Putamen (tissue), 1 donor: ENCODE data around the gene SMARCB1.

ENCODE experiments used
- DNase-seq: peaks from one replicate; pipeline ENCODE4 v3.0.0-alpha.2; 2016; ENCODE audit warnings: low spot score

Gene SMARCB1

DNA sequence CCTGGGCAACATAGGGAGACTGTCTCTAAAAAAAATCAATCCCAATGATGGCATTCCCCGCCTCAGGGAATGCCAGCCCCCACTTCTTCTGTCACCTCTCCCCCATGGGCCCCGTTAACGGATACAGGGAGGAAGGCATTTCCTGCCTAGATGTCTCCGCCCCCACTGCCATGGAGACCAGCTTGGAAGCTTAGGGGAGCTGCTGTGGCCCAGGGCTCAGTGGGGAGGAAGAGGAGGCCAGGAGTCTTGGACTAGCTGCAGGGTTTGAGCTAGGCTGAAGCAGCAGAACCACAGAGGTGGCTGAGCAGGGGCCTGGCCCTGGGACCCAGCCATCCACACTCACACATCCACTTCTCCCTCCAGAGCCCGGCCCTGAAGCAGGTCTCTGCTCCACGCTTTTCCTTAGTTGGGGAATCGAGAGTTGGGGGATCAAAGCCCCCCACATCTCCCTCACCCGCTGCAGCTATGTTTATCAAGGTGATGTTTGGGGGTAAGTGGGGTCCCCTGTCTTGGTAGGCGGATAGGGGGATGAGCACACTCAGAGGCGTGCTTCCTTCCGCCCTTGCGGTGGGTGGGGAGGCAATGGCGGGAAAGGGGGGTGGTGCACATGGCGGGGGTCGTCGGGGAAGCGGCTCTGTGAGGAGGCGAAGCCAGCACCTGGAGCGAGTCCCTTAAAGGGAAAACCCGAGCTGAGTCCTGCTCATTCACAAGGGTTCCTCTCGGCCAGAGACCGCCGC lies 23.8 kb upstream of the SMARCB1 start, which contains the start of gene C22orf15:
C22orf15 (plus strand) TSS at position 149 of the 737 bp plus-strand sequence; CDS start at position 466, 317 bp downstream.
- no peak for DNase-seq

DNA sequence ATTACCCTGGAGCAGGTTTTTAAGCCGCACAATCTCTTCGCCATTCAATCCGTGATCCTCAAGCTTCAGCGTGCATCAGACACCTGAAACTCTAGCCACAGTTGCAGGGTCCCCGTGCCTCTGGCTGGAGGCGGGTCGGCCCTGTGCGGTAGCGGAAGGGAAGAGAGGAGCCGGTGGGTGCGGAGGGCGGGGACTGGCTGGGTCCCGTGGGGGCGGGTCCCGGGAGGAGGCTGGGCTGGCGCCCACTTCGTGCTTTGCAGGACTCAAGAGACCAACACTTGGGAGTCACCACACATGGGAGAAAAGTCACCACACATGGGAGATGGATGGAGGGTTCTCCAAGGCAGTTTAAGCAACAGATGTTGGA lies 23.2 kb upstream of the SMARCB1 start:
- no peak for DNase-seq

DNA sequence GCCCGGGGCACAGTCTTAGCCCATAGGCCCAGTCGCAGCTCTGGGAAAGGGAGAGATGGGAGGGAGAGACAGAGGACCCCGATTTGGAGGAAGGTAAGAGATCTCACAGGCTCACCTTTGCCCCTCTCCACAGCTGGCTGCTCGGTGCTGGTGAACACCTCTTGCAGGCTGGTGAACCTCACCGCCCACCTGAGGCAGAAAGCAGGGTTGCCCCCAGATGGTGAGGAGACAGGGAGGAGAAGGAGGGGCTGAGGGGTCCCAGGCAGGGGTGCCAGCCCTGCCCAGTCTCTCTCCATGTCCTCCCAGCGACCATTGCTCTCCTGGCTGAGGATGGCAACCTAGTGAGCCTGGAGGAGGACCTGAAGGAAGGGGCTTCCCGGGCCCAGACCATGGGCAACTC lies 22.8 kb upstream of the SMARCB1 start:
- no peak for DNase-seq

DNA sequence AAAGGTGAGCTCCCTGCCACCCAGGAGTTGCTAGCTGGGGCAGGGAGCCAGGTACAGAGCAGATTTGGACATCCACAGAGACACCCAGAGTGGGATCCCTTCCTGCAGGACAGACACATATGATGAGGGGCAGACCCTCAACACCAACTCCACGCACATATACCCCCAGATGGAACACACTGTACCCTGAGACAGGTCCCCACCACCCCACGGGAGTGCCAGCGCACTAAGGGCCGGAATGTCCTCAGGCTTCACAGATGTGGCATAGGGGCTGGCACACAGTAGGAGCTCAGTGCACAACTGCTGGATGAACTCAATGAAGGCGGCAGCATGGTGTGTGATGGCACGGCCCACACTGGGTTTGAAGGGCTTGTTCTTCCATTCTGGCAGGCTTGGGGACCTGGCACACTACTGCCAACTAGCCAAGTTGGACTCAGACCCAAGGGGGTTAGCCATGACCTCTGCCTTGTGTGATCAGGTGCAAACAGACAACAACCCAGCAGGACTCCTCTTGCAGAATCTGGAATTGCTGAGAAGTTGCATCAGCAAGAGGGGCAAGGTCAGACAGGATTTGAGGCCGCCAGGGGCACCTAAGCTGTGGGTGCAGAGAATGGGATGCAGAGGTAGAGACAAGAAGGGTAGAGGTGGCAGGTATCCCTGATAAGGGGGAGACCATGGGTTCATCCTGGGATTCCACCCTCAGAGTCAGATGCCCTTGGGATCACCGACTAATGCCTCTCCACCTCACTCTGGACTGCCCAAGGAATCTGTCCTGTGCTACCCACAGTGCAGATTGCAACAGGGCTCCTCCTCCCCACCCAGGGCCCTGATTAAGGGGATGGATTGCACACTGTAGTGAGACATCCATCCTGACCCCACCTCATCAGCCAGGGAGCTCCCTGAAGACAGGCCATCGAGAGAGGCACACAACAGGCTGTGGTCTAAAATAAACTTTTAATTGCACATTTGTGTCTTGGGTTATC lies 21.6 kb upstream of the SMARCB1 start:
- no peak for DNase-seq

DNA sequence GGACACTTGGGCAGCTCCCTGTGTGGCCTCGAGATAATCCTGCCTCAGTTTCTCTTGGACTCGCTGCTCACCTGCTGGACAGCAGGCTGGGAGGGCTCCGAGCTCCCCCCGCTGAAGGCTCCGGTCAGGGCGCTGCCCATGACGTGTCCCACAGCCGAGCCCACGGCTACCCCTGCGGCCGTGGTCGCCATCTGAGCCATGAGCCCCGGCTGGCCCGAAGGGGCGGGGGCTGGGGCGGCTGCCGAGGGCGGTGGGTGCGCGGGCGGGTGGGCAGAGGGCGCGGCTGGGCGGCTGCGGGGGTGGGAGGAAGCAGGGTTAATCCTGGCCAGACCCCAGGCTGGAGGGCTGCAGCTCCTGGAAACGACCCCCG lies 19.5 kb upstream of the SMARCB1 start:
- no peak for DNase-seq

DNA sequence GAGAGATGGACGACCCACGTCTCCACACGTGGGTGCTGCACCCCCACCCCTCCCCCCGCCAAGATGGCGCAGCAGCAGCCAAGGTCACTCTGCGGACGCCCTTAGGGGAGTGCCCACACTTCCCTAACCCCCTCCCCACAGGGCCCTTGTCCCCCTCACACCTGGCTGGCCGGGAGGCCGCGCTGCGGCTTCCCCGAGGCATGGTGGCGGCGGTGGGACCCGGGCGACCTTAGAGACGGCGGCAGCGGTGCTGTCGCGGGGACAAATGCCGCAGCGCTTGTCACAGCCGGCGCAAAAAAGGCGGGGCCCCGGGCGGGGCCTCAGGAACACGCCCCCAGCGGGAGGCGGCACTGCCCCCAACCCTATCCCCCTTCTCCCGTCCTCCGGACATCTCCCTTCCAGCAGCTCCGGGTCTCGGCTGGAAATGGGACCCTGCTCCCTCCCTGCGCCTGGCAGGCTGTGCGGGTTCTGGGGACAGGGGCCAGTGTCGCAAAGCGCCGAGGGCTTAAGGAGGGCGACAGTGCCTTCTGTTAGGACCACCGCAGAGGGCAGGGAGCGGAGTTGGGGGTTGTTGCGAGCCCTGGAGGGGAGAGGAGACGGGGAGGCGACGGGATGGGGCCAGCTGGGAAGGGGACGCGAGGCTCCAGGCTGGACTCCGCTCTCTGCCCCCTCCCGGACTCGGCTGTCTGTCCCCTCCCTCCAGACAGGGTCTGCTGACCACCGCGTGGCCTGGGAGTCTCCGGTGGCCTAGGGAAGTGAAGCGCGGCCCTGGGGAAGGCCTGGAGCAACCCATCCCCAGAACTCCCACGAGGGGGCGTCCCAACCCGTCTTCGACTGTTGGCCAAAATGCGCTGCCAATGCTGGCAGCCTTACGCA lies 18.9 kb upstream of the SMARCB1 start, which contains the start of gene CHCHD10:
CHCHD10 (minus strand) TSS at position 300 of the 876 bp plus-strand sequence; CDS start at position 202, 98 bp downstream.
- peak; percentile 83 for DNase-seq

DNA sequence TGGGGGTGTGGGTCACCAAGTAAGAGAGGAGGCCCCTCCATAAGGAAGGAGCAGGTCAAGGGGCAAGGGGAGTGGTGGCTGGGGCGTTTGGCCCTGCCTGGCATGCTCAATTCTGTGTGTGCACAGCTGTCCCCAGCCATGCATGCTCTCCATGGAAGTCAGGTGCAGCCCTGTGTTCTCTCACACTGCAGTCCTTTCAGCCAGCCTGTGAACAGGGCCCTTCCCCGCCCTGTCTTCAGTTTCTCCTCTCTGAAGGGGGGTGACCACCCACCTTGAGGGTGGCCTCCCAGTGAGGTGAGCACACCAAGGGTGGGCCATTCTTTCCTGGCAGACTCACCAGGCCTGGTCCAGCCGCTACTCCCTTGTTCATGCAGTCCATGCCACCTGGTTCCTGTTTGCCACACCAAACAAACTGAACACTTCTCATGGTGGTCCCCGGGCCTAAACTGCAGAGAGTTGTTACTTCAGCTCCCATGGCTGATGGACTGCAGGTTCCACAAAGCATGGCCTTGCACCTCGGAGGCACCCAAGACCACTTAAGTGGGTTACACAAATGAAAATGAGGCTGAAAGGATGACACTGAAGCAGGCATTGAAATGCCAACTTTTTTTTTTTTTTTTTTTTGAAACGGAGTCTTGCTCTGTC lies 17.3 kb upstream of the SMARCB1 start:
- no peak for DNase-seq

DNA sequence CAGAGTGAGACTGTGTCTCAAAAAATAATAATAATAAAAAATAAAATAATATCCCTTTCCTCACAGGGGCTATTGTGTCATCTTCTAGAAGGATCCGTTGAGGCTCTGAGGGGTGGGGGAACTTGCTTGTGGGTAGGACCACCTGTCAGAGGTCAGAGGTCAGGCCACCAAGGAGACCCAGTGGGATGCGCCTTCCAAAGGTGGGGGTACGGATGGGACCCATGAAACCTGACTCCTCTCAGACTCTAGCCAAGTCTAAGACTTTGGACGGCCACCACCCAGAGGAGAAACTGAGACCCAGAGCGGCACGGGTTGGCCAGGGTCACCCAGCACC lies 14.5 kb upstream of the SMARCB1 start:
- DNase-seq: no peak

DNA sequence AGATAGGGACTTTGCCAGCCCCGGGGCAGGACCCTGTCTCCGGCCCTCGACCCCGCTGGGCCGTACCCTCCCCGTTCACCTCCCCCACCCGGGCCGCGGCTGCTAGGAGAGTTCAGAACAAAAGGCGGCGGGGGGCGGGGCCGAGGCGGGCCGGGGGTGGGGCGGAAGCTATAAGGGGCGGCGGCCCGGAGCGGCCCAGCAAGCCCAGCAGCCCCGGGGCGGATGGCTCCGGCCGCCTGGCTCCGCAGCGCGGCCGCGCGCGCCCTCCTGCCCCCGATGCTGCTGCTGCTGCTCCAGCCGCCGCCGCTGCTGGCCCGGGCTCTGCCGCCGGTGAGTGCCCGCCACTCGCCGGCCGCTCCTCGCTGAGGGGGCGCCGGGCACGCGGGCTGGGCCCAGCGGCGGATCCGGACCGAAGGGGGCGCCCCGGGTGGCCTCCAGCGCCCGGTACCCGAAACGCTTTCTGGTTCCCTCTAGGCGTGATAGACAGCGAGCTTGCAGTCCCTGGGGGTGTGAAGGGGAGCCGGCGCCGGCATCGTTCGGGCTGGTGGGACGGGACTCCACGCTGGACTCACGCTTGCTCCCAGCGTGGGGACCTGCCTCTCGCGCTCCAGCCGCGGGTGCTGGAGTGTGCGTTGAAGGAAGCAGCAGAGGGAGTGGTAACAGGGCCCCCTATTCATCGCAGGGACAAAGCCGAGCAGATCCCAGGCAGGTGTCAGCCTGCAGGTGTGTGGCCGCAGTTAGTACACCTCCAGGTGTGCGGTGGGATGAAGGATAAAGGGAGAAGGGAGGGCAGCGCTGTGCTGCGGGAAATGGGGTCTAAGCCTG lies 13.9 kb upstream of the SMARCB1 start, which contains the start of gene MMP11:
MMP11 (plus strand) TSS at position 201 of the 825 bp plus-strand sequence; CDS start at position 223, 22 bp downstream.
- DNase-seq: no peak

DNA sequence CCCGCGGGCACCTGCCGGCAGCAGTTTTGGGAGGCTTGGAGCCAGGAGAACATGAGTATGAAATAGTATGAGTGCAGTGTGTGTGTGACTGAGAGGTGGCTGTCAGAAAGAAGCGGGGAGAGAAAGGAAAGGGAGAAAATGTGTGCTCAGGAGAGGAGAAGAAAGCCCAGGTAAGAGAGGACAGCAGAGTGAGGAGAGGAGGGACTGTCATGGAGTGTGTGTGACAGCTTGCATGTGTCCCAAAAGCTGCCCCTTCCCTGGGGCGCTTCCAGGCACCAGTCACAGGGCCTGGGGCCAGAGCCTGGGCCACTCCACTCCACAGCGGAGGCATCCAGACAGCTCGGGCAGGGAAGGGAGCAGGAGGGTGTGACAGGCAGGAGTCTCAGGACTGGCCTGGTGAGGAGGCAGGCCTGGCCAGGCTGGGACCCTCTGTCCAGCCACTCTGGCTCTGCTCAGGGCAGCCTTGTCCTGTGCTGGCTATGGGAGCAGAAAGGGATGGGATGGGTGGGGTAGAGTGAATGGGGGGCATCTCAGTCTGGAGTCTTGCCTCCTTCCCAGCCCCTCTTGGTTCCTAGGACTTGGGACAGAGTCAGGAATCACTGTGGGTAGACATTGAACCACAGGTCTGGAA lies 13.2 kb upstream of the SMARCB1 start:
- no peak for DNase-seq

DNA sequence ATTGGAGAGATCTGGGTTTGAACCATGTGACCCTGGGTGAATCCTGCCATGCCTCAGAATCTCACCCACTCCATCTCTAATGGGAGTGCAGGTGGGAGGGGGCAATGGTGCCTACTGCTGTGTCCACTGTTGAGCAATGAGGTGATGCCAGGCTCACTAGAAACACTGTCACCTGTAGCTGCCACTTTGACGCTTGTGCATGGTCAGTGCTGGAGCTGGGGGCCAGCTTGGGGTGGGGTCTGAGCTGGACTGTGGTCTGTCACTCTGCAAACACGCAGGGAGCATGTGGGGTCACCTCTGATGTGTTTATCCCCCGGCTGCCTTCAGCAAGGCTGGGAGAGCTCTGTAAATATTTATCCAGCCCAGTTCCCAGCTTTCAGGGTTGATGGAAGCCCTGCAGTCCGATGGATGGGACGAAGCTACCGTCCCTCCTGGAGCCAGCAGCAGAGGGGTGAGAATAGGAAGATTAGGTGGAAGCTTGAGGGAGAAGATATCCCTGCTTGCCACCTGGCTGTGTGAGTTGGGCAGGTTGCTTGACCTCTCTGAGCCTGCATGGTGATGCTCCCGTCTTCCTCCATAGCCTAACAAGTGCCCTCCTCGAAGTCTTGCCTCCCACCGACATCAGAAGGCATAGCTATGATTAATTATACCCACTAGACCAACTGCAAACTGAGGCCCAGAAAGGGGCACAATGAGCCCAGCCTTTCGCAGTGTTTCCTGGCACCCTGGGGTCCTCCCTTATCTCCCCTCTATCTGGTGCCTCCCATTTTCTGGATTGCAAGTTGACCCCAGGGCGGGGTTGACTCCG lies 12.4 kb upstream of the SMARCB1 start:
- DNase-seq: no peak

DNA sequence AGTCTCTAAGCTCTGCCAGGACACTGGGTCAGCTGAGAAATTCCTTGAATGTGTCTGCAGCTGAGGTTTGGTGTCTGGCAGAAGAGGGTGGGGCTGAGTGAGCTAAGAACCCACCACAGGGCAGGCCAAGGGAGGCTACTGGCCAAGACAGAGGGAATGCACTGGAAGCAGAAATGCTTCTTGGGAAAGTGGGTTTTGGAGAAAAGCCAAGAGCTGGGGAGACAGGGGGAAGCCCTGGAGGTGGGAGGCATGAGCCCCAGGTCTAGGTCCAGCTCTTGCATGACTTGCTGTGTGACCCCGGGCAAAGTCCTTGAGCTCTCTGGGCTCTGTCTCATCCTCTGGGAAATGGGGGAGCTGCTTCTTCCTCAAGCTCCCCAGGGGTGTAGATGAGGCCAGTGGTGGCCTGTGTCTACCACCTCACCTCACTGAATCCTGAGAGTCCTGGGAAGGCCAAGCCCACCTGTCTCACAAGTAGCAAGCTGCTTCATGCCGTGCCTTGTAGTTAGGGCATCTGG lies 11.8 kb upstream of the SMARCB1 start:
- no peak for DNase-seq

DNA sequence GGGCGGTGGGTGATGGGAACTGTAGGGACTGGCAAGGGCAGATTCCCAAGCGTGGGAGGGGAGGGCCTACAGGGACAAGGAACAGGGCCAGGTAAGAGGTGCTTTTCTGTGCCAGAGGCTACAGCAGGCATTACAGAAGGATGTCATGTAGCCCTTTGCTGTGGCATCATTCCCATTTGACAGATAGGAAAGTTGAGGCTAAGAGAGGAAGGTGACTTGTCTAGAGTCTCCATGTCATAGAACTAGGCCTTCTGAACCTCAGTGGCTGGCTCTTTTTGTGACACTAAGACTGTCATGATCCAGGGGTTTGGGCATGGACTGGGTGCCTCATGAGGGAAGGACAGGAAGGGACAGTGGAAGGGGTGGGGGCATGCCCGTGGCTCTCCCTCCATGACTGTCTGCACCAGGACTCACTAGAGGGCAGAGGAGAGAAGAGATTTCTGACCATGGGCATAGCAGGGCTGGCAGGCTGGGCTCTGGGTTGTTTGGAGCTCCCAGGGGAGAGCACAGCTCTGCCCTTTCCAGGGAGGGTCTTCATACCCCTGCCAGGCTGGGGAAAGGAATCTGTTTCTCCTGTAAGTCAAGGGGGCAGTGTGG lies 10.9 kb upstream of the SMARCB1 start:
- no peak for DNase-seq

DNA sequence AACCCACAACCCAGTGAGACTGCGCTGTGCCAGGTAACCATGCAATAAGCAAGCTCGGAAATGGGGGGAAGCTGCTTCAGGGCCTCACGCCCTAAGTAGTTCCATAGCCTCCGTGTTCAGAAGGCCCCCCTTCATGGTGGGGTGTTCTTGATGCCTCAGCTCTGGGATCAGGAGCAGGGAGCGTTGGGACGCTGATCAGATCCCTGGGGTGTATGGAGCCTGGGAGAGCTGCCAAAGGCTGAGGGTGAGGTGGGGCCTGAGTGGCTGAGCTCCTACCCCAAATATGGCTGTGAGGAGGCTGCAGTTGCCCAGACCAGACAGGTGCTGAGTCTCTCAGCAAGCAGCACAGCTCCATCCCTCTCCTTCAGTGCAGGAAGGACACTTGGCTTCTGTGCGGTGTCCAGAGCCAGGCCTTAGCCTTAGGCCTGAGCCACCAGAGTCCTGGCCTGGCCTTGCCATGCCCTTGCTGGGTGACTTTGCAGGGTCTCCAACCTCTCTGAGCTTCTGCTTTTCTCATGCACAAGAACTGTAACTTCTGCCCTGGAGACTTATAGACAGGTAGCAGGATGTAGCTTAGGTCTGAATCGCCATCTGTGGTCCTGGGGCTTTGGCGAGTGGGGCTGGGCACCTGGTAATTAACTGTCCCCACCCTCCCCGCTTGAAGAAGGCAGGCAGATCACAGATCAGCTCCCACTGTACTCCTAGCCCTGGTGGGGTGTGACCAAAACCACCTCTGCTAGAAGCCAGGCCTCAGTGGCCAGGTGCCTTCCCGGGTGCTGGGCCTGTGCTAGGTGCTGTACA lies 8.8 kb upstream of the SMARCB1 start:
- no peak for DNase-seq

DNA sequence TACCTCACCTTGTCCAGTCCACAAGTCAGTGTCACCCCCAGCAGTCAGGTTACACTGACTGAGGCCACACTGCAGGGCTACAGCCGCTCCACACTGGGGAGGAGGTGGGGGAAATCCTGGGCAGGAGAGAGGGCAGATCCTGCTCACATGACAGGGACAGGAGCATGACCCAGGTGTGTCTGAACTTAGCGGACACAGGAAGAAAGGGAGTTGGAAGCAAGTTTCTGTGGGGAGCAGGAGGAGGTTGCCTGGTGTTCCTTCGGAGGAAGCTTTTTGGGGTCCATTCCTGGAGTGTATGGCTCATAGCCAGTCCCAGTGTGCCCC lies 8.2 kb upstream of the SMARCB1 start:
- no peak for DNase-seq

DNA sequence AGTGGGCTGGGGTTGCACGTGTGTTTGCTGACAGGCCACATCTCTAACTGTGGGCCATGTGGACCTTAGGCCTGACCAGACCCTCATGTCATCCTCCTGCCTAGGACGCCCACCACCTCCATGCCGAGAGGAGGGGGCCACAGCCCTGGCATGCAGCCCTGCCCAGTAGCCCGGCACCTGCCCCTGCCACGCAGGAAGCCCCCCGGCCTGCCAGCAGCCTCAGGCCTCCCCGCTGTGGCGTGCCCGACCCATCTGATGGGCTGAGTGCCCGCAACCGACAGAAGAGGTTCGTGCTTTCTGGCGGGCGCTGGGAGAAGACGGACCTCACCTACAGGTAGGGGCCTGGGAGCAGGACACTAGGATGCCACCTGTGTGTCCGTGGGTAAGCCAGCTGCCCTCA lies 7.7 kb upstream of the SMARCB1 start:
- no peak for DNase-seq

DNA sequence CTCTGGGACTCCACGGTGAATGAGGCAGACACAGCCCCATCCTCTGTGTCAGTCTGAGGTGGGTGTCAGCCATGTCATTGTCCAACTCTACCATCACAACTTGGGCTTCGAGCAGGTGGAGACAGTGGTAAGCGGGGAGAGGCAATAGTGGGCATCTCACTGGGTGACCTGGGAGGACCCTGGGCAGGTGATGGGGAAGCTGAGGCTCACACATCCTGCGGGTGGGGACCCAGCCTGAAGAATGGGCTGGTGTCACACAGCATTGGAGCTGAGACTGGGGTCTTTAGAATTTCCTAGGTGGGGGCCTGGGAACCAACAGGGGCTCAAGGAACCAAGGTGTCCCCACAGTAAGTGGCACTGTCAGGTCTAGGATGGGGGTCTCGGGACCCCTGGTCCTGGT lies 7.0 kb upstream of the SMARCB1 start:
- no peak for DNase-seq
